AG09319 (cell line): ENCODE results near the gene SULF2.
A peak's percentile ranks its signal among the peaks of the same experiment; 100 is the strongest.

ENCODE experiments used
- DNase-seq: peaks from one replicate; pipeline ENCODE4 v3.0.0-alpha.2; 2010; ENCODE audit warnings: low read depth; ENCODE audit errors: extremely low read depth
- TF ChIP-seq, protein P1 (sequence below): IDR thresholded peaks from 2 replicates; pipeline ENCODE4 v1.5.1; 2011; ENCODE audit warnings: low read depth, mild to moderate bottlenecking, inconsistent platforms, low read length, moderate library complexity

Gene SULF2

DNA sequence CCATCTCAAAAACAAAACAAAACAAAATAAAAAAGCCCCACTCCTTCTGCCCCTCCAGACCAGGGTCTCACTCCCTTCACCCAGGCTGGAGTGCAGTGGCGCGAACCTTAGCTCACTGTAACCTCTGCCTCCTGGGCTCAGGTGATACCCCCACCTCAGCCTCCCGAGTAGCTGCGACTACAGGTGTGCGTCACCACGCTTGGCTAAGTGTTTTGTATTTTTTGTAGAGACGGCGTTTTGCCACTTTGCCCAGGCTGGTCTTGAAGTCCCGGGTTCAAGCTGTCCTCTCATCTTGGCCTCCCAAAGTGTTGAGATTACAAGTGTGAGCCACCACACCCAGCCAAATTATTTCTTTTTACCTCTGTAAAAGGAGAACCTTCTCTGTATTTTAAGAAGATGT lies 173.5 kb downstream of the SULF2 start:
- TF ChIP-seq, protein P1, sequence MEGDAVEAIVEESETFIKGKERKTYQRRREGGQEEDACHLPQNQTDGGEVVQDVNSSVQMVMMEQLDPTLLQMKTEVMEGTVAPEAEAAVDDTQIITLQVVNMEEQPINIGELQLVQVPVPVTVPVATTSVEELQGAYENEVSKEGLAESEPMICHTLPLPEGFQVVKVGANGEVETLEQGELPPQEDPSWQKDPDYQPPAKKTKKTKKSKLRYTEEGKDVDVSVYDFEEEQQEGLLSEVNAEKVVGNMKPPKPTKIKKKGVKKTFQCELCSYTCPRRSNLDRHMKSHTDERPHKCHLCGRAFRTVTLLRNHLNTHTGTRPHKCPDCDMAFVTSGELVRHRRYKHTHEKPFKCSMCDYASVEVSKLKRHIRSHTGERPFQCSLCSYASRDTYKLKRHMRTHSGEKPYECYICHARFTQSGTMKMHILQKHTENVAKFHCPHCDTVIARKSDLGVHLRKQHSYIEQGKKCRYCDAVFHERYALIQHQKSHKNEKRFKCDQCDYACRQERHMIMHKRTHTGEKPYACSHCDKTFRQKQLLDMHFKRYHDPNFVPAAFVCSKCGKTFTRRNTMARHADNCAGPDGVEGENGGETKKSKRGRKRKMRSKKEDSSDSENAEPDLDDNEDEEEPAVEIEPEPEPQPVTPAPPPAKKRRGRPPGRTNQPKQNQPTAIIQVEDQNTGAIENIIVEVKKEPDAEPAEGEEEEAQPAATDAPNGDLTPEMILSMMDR = no peak
- DNase-seq = no peak

DNA sequence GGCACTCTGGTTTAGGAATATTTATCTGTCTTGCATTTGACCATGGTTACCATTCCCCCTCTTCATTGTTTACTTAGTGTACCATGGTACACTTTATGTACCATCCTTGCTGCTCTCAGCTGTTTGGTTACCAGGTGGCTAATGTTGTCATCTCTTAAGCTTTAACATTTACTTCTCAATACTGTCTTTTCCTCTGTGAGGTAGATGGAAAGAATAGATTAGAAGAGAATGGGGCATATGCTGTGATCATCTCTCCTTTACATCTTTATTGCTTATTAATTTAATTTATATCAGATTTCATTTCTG lies 174.4 kb downstream of the SULF2 start:
- TF ChIP-seq, protein P1 = no peak
- DNase-seq = no peak

DNA sequence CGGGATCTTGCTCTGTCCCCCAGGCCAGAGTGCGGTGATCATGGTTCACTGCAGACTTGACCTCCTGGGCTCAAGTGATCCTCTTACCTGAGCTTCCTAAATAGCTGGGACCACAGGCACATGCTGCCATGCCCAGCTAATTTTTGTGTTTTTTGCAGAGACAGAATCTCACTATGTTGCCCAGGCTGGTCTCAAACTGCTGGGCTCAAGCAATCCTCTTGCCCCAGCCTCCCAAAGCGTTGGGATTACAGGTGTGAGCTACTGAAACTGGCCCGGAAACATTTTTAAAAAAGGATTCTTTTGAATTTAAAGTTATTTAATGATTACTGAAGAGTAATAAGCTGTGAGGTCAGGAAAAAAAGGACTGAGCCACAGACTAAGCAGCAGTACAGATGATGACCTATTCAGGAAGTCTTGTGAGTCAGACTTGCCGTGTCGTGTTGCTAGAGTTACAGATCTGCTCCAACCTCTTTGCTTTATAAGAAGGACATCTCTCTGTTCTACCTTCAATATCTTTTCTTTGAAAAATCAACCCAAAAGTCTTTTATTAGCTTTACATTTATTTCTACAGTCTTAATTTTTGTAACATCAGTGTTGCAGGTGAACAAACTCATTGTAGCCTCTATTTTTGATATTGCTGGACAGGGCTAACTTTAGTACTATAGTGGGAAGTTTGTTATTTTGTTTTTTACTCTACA lies 174.9 kb downstream of the SULF2 start:
- peak; percentile 40 for DNase-seq
- TF ChIP-seq, protein P1 = no peak

- TF ChIP-seq, protein P1 = no peak
- no peak for DNase-seq
Measured at GRCh38 chr20:47609001-47609400, 176.3 kb downstream of the SULF2 start.
